ENCODE measurements around the gene TIMM10.

Gene TIMM10, protein sequence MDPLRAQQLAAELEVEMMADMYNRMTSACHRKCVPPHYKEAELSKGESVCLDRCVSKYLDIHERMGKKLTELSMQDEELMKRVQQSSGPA

GRCh38 chr11:57530596-57531507 is at the start of gene TIMM10:
TSS of gene TIMM10 (minus strand) at chr11:57530754. CDS start at chr11:57530189, 565 bp downstream.
- DNase-seq (ENCODE audit: low read depth in 2 of 2), result peak; percentile 86 to 88

DNA sequence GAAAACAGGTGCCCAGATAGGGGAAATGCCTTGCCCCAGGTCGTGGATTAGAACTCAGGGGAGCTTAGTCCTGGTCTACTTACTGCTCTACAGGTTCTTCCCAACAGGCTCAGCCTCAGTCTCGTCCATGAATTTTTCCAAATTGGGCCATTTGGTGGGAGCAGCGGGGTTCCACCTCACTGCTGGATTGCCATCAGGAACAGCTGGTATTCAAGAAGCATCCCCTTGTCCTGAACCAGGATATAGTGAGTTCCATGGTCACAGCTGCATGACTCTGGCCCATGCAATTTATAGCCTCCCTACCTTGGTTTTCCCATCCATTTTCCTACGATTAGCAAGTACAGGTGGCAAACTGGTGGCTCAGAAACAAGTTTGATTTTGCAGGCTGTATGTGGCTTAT is 43.5 kb upstream of the TIMM10 start:
- DNase-seq (ENCODE audit: low read depth in 2 of 2), result no peak

- no peak for DNase-seq (ENCODE audit: low read depth in 2 of 2)
Measured at GRCh38 chr11:57571606-57572005, 41.1 kb upstream of the TIMM10 start.

GRCh38 chr11:57568330-57568766 is 37.8 kb upstream of the TIMM10 start:
- peak; percentile 86 to 89 for DNase-seq (ENCODE audit: low read depth in 2 of 2)

DNA sequence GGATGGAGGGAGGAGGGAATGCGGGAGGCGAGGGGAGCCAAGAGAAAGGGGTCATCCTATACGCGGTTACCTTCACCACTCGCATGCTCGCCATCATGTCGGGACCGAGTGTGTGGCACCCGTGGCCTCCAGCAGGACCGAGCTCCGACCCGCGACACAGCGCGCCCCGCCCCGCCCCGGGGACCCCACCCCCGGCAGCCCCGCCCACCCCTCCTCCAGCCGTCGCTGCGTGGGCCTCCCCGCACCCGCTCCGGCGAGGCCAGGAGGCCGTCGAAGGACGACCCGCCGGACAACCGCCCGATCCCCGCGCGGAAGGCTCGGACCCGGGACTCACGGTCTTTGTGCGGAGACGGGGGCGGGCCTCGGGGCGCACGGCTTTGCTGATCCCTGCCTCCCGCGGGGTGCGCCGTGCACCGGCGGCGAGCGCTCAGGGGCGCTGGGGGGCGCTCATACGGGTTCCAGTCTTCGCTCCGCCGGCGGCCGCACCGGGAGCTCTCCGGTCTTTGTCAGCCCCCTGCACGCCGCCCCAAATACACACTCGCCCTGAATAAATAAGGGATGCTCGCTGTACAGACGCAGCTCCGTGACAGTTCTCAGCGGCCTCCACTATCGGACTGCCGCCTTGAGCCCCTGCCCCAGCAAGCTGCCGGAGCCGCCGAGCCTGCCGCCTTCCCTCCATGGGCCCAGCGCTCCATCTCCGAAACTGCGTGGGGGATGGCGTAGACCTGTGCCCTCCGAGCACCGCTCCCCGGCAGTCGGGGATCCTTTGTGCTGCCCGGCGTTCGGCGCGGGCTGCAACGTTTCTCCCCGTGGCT is 37.2 kb upstream of the TIMM10 start, which contains the start of gene UBE2L6:
Gene UBE2L6, minus strand, starts transcription at position 158 of the 815 bp plus-strand sequence. Its CDS starts 61 bp downstream, at position 97.
- DNase-seq (ENCODE audit: low read depth in 2 of 2), result peak; percentile 49 to 57

GRCh38 chr11:57566905-57567514 is 36.5 kb upstream of the TIMM10 start:
- peak in 1 of 2 donors; percentile 18 for DNase-seq (ENCODE audit: low read depth in 2 of 2)

DNA sequence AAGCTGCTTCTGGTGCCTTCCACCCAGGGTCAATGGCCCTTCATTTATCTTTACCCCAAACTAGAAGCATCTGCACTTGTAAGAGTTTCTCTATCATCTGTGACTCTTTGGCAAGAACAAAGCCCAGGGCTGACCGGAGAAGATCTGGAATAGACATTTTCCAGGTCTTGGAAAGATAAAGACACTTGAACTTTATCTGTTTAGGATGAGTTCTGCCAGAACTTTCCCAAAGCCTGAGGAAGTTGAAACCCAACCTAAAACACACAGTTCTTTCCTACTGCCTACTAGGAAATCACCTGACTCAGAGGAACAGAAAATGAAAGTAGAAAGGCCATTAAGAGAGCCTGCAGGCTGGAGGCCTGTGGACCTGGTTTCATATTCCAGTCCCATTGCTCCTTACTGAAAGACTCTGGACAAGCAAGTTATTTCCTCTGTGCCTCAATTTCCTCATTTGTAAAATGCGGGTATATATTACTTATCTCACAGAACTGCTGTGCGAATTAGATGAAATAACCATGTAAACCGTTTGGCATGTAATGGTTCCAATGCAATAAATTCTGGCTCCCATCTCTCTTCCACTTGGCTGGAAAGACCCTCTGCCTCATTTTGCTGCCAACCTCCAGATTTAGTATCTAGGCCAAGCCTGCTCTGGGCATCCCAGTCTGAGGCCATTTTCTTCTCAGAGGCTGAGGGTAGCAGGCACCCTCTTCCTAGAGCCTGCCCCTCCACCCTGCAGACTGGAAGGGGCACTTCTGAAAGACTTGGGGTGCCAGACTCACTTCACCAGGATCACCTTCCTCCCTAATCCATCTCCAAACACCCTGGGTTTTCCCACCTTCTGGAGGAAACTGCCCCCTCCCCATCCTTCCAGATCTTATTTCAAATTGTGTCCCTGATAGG is 35.7 kb upstream of the TIMM10 start:
- no peak for DNase-seq (ENCODE audit: low read depth in 2 of 2)

GRCh38 chr11:57562596-57562995 is 32.0 kb upstream of the TIMM10 start:
- DNase-seq (ENCODE audit: low read depth in 2 of 2), result no peak

DNA sequence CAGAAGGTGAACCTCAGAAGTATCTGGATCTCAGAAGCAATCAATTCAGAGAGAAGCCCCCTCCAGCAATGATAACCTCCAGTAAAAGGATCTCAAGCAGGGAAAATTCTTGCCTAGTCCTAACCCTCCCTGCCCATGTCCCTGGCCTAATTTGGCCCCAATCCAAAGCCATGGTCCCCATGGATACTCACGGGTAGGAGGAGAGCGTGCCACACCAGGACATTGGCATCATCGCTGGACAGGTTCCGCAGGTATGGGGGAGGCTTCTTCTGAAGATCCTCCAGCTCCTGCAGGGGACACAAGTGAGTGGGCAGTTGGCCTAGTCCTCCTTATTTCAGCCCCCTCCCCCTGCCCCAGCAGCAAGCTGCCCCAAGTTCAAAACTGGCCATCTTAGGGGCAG is 29.6 kb upstream of the TIMM10 start:
- DNase-seq (ENCODE audit: low read depth in 2 of 2), result no peak

DNA sequence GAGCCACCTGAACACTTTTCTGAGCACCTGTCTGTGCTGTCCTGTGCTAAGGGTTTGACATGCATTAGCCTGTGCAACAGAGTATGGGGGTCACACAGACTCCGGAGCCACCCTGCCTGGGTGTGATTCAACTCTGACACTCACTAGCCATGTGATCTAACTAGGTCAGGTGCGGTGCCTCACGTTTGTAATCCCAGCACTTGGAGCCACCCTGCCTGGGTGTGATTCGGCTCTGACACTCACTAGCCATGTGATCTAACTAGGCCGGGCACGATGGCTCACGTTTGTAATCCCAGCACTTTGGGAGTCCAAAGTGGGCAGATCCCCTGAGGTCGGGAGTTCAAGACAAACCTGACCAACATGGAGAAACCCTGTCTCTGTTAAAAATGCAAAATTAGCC is 25.5 kb upstream of the TIMM10 start:
- no peak for DNase-seq (ENCODE audit: low read depth in 2 of 2)

DNA sequence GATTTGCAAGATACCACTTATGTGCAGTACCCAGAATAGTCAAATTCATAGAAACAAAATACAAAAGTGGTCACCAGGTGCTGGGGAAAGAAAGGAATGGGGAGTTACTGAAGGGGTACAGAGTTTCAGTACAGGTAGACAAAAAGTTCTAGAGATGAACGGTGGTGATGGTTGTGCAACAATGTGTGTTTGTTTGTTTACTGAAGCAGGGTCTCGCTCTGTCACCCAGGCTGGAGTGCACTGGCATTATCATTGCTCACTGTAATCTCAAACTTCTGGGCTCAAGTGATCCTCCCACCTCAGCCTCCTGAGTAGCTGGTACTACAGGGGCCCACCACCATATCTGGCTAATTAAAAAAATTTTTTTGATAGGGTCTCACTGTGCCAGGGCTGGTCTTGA is 24.8 kb upstream of the TIMM10 start:
- no peak for DNase-seq (ENCODE audit: low read depth in 2 of 2)

- no peak for DNase-seq (ENCODE audit: low read depth in 2 of 2)
Measured at GRCh38 chr11:57552479-57552878, 21.9 kb upstream of the TIMM10 start.

DNA sequence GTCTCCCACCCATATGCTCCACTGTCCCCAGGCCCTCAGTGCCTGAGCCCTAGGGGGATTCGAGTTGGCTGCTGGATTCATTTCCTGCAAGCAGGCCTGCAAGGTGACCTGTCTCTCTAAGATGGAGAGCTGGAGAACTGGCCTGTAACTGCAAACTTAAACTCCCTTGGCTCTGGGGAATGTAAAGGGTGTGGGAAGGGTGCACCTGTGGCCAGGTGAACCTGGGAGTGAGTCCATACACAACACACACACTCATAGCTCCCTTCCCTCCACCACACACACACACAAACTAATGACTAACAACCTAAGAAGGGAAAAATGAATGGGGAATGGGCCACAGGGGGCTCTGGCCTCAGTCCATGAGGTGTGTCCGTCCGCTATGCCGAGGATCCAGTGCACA is 21.4 kb upstream of the TIMM10 start:
- DNase-seq (ENCODE audit: low read depth in 2 of 2), result no peak

DNA sequence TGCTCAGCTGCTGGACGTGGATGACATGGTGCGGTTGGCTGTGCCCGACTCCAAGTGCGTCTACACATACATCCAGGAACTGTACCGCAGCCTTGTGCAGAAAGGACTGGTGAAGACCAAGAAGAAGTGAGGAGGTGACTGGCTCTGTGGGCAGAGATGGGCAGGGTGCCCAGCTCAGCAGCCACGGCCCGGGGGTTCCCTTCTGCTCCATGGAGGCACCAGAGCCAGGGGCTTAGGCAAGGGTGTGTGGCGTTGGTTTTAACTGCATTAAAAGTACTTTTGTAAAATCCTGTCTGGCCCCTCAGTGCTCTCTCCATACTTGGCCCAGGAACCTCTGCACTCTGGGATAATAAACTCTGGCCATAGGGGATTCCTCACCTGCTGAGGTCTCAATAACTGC is 19.4 kb upstream of the TIMM10 start:
- no peak for DNase-seq (ENCODE audit: low read depth in 2 of 2)

DNA sequence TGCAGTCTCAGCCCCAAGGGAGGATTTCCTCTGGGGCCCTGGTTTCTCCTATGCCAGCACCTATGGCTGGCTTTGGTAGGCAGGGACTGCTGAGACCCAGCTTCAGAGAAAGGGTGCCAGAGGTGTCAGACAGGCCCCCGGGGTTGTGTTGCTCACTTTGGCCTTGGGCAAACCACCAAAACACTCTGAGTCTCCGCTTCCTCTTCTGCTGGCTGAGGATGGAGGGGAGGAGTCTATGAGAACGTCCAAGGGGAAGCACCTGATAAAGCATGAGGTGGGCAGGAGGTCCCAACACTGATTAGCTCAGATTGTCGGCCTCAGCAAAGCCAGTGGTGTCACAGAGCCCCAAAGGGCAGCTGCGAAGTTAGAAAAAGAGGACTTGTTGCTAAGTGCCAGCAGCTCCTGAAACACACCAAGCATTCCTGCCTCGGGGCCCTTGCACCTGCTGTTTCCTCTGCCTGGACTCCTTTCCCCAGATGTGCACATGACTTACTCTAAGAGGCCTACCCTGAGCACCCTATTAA is 17.4 kb upstream of the TIMM10 start:
- DNase-seq (ENCODE audit: low read depth in 2 of 2), result no peak

DNA sequence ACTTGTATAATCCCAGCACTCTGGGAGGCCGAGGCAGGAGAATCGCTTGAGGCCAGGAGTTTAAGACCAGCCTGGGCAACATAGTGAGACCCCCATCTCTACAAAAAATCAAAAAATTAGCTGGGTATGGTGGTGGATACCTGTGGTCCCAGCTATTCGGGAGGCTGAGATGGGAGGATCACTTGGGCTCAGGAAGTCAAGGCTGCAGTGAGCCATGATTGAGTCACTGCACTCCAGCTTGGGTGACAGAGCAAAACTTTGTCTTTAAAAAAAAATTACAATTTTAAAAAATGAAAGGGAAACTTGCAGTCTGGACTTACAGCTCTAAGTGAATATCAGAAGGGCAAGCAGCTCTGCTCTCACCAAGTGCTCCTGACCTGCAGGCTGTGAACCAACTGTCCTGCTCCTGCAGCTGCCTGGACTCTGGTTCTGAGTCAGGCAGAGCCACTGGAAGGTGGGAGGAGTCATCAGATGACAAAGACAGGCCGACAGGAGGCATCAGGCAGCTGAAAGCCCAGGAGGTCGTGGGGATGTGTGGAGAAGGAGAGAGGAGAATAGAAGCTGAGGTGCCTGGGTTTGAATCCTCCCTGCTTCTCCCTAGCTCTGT is 16.4 kb upstream of the TIMM10 start:
- no peak for DNase-seq (ENCODE audit: low read depth in 2 of 2)

GRCh38 chr11:57546451-57546850 is 15.9 kb upstream of the TIMM10 start:
- no peak for DNase-seq (ENCODE audit: low read depth in 2 of 2)

- DNase-seq (ENCODE audit: low read depth in 2 of 2), result no peak
Measured at GRCh38 chr11:57545883-57546282, 15.3 kb upstream of the TIMM10 start.

- no peak for DNase-seq (ENCODE audit: low read depth in 2 of 2)
Measured at GRCh38 chr11:57544566-57544965, 14.0 kb upstream of the TIMM10 start.

DNA sequence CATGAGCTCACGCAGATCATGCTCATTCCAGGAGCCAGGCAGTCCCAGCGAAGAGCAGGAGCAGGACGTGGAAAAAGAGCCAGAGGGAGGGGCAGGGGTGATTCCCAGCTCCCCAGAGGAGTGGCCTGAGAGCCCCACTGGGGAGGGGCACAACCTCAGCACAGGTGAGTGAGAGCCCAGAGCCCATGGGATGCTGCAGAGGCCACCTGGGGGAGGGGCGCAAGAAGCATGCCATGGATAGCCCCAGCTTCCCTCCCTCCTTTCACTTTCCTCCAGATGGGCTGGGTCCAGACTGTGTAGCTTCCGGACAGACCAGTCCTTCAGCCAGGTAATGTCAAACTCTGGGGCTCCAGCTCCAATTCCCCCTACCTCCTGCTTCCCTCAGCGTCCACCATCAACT is 13.0 kb upstream of the TIMM10 start:
- no peak for DNase-seq (ENCODE audit: low read depth in 2 of 2)
